Measurements from ENCODE around the gene PDK2.
A peak's percentile ranks its signal among the peaks of the same experiment; 100 is the strongest.

The PDK2 gene

DNA sequence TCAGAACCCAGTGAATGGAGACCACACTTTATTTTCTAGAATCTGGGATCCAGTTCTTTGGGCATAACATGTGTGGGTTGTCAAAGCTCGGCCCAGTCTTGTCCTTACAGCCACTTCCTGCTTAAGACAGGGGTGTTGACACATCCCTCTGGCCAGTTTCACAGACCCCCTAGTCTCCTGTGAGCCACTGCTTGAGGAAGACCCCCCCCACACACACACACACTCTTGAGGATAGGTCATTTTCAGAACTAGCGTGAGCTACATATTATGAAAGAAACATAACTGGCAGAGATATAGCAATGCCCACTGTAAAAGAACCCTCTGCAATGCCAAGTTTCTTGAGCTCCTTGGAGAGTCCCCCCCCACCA, 3.2 kb upstream of the PDK2 start:
- H4K20me1 ChIP-seq = peaks cover 0 to 8% (median 0%) of the 10 kb centered on the region in 11 experiments; a peak in 3 of 22 replicates
- H3K27ac ChIP-seq = no peak overlapping the region
- H3K9ac ChIP-seq = no peak overlapping the region; a peak in 1 of 22 replicates
- TF ChIP-seq Cebpa-rat (IDR thresholded peaks at IDR 0.05) = no peak
- H3K36me3 ChIP-seq = no peaks in the 10 kb centered on the region
- peaks cover 13 to 23% (median 19%) of the 10 kb centered on the region in 10 experiments for H3K4me1 ChIP-seq
- H3K27me3 ChIP-seq = no peaks in the 10 kb centered on the region
- no peaks in the 10 kb centered on the region for H3K9me3 ChIP-seq (replicated peaks in 1 of 11)
- H3K4me2 ChIP-seq = no peak overlapping the region
- no peak overlapping the region for H3K4me3 ChIP-seq

DNA sequence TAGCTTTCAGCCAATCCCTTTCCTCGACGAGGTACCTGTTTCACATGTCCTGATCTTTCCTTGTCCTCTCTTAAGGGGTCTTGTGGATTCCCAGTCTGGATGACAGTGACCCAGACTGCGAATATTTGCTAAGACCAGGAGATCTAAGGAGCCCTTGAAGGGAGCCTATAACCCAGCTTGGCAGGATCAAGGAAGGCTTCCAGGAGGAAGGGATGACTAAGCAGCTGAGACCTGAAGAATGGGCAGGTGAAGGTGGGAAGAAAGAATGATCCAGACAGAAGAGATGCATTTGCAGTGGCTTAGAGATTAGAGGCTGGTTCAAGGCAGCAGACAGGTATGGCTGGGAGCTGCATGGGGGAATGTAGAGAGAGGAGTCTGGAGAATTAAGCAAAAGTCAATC, 1.9 kb upstream of the PDK2 start:
- Histone ChIP-seq H3K4me1 (peaks cover 13 to 26% (median 21%) of the 10 kb centered on the region in 10 experiments), H3K9me3 (replicated peaks in 1 of 11) (no peaks in the 10 kb centered on the region), H3K9ac (no peak overlapping the region), H3K4me3 (no peak overlapping the region), H4K20me1 (peaks cover 0 to 8% (median 0%) of the 10 kb centered on the region in 11 experiments; a peak in 1 of 22 replicates), H3K27me3 (no peaks in the 10 kb centered on the region), H3K36me3 (peaks cover 0 to 11% (median 4%) of the 10 kb centered on the region in 11 experiments; a peak in 9 of 22 replicates), H3K27ac (no peak overlapping the region), H3K4me2 (no peak overlapping the region)
- no peak for TF ChIP-seq Cebpa-rat (IDR thresholded peaks at IDR 0.05)

DNA sequence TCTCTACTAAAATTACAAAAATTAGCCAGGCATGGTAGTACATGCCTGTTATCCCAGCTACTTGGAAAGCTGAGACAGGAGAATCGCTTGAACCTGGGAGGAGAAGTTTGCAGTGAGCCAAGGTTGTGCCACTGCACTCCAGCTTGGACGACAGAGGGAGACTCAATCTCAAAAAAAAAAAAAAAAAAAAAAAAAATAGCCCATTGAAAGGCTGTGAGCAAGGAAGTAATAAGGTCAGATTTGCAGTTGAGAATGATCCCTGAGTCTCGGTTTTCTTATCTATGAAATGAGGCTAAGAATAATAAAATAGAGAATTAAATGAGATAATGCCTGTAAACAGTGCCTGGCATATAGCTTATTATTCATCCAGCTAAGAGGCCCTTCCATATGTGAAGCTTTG, 1.3 kb upstream of the PDK2 start:
- TF ChIP-seq Cebpa-rat (IDR thresholded peaks at IDR 0.05) = no peak
- Histone ChIP-seq H3K4me2 (peak overlapping the region in 5 of 11 experiments; percentile 96 to 98 (median 97); a peak in 6 of 22 replicates), H3K9me3 (replicated peaks in 1 of 11) (no peaks in the 10 kb centered on the region), H3K9ac (no peak overlapping the region), H3K4me1 (peaks cover 13 to 26% (median 21%) of the 10 kb centered on the region in 10 experiments), H3K36me3 (peaks cover under 1 to 17% (median 10%) of the 10 kb centered on the region in 11 experiments; a peak in 12 of 22 replicates), H3K4me3 (no peak overlapping the region), H4K20me1 (peaks cover 0 to 8% (median 0%) of the 10 kb centered on the region in 11 experiments; a peak in 1 of 22 replicates), H3K27ac (no peak overlapping the region), H3K27me3 (no peaks in the 10 kb centered on the region)

DNA sequence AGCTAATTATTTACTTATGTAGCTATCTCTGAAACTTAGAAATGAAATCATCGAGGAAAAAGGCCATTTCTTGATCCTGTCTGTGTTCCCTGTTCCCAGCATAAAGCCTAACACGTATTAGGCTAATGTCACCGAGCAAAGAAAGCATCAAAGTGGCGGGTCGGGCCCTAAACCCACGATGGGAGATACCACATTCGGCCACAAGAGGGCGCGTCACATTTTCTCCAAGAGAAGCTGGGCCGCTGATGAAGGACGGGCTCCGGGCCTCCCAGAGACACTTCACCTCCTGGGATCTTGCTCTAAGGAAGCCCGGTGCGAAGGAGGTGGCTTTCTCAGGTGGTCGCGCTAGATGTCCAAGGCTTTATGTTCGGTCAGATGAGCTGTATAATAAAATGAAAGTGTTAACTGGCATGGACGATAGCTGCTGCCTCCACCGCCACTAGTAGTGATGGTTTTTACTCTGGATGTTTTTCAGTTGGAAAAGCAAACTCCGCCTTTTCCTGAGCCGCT, 853 bp upstream of the PDK2 start:
- H3K4me1 ChIP-seq = peaks cover 13 to 26% (median 21%) of the 10 kb centered on the region in 10 experiments
- H3K27ac ChIP-seq = peak overlapping the region in 8 of 11 experiments; percentile 14 to 85 (median 34); a peak in 8 of 22 replicates
- no peaks in the 10 kb centered on the region for H3K9me3 ChIP-seq (replicated peaks in 1 of 11)
- peak overlapping the region; percentile 72 to 92 (median 84) for H3K4me3 ChIP-seq
- peak overlapping the region; percentile 1 to 89 (median 84); a peak in 19 of 22 replicates for H3K9ac ChIP-seq
- peaks cover 0 to 8% (median 0%) of the 10 kb centered on the region in 11 experiments; a peak in 1 of 22 replicates for H4K20me1 ChIP-seq
- peak overlapping the region; percentile 89 to 100 (median 97) for H3K4me2 ChIP-seq
- no peaks in the 10 kb centered on the region for H3K27me3 ChIP-seq
- peaks cover 5 to 22% (median 14%) of the 10 kb centered on the region in 11 experiments; a peak in 14 of 22 replicates for H3K36me3 ChIP-seq
- TF ChIP-seq Cebpa-rat (IDR thresholded peaks at IDR 0.05) = no peak

DNA sequence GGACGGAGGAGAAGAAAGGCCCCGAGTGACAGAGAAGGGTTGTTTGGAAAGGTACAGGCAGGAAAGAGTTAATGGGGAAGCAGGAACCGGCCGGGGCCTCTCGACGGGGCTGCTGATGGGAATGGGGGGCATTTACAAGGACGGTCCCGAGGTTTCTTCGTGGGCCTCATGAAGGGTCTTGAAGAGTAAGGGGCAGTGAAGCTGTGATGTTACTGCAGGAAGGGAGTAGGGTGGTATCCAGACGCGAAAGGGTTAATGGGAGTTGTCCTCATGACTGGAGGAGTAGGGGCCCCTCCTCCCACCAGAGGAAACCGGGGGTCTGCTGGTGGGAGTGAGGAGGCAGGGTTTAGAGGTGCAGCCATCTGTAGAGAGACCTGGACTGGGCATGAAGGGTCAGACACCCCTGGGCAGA, 481 bp downstream of the PDK2 start:
- H3K4me2 ChIP-seq = peak overlapping the region; percentile 94 to 100 (median 98)
- H3K27ac ChIP-seq = peak overlapping the region; percentile 54 to 88 (median 79); a peak in 21 of 22 replicates
- peaks cover 5 to 34% (median 15%) of the 10 kb centered on the region in 11 experiments; a peak in 16 of 22 replicates for H3K36me3 ChIP-seq
- H3K4me3 ChIP-seq = peak overlapping the region; percentile 72 to 92 (median 84)
- no peaks in the 10 kb centered on the region for H3K27me3 ChIP-seq
- TF ChIP-seq Cebpa-rat (IDR thresholded peaks at IDR 0.05) = no peak
- no peaks in the 10 kb centered on the region for H3K9me3 ChIP-seq (replicated peaks in 1 of 11)
- H3K9ac ChIP-seq = peak overlapping the region; percentile 80 to 90 (median 86)
- H4K20me1 ChIP-seq = peaks cover 0 to 11% (median 0%) of the 10 kb centered on the region in 11 experiments; a peak in 5 of 22 replicates
- H3K4me1 ChIP-seq = peaks cover 13 to 26% (median 21%) of the 10 kb centered on the region in 10 experiments

DNA sequence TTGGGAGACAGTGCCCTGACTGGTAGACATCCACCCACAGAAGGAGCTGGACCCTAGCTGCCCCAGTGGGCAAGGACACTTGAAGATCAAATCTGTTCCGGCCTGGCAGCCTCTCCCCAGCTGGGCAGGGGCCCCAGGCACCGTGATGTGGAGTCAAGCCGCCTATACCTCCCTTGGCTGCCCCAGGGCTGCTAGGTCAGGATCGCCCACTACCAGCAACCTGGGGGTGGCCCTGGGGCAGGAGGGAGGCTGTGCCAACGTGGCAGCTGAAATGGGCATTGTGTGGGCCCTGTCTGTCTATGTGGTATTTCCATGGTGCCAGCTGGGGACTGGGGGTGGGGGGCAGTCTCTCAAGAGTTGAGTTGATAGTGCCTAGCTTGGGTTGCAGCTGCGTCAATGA, 941 bp downstream of the PDK2 start:
- Histone ChIP-seq H3K4me1 (peaks cover 13 to 26% (median 21%) of the 10 kb centered on the region in 10 experiments), H3K9ac (peak overlapping the region; percentile 80 to 90 (median 86)), H3K4me3 (peak overlapping the region; percentile 72 to 92 (median 84)), H3K9me3 (replicated peaks in 1 of 11) (no peaks in the 10 kb centered on the region), H3K27me3 (no peaks in the 10 kb centered on the region), H3K27ac (peak overlapping the region in 10 of 11 experiments; percentile 54 to 88 (median 81); a peak in 20 of 22 replicates), H4K20me1 (peaks cover 0 to 14% (median 0%) of the 10 kb centered on the region in 11 experiments; a peak in 6 of 22 replicates), H3K36me3 (peaks cover 5 to 38% (median 15%) of the 10 kb centered on the region in 11 experiments; a peak in 16 of 22 replicates), H3K4me2 (peak overlapping the region; percentile 94 to 100 (median 98))
- no peak for TF ChIP-seq Cebpa-rat (IDR thresholded peaks at IDR 0.05)

DNA sequence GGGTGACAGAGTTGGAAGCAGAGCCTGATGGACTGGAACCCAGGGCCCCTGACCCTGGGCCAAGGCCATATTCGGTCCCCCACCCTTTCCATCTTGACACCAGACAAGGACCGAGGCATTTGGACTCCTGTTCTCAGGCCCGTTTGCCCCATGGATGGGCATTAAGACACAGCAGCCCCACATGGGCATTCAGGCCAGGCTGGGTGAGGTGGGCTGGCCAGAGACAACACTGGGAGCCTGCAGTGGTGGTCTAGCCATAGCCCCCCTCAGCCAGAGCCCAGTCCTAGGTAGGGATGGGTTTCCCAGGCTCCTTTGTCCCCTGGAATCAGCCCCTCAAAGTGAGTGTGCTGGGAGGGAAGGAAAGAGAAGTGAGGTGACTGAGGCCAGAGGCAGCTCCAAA, 1.6 kb downstream of the PDK2 start:
- TF ChIP-seq Cebpa-rat (IDR thresholded peaks at IDR 0.05) = no peak
- H3K9me3 ChIP-seq (replicated peaks in 1 of 11) = no peaks in the 10 kb centered on the region
- H3K4me2 ChIP-seq = peak overlapping the region; percentile 94 to 100 (median 98); a peak in 20 of 22 replicates
- peaks cover 13 to 27% (median 22%) of the 10 kb centered on the region in 10 experiments for H3K4me1 ChIP-seq
- peaks cover 5 to 41% (median 15%) of the 10 kb centered on the region in 11 experiments; a peak in 16 of 22 replicates for H3K36me3 ChIP-seq
- no peaks in the 10 kb centered on the region for H3K27me3 ChIP-seq
- H3K9ac ChIP-seq = peak overlapping the region; percentile 3 to 90 (median 84); a peak in 10 of 22 replicates
- H4K20me1 ChIP-seq = peaks cover 0 to 20% (median 0%) of the 10 kb centered on the region in 11 experiments; a peak in 7 of 22 replicates
- peak overlapping the region in 2 of 10 experiments; percentile 90 to 92; a peak in 4 of 20 replicates for H3K4me3 ChIP-seq
- H3K27ac ChIP-seq = no peak overlapping the region

DNA sequence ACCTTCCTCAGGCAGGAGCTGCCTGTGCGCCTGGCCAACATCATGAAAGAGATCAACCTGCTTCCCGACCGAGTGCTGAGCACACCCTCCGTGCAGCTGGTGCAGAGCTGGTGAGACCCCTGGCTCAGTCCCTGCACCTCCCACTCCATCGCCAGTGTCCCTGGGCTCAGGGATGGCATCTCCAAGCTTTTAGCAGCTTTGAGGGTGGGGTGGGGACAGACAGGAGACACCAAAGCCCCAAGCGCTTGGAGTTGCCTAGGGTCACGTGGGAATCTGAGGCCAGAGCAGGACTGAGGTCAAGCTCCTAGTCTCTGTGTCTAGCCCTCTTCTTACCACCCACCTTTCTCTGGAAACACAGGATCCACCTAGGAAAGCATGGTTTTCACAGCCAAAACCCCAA, 2.3 kb downstream of the PDK2 start:
- Histone ChIP-seq H3K9me3 (replicated peaks in 1 of 11) (no peaks in the 10 kb centered on the region), H3K27ac (no peak overlapping the region), H3K27me3 (no peaks in the 10 kb centered on the region), H4K20me1 (peaks cover 0 to 27% (median 0%) of the 10 kb centered on the region in 11 experiments; a peak in 8 of 22 replicates), H3K9ac (peak overlapping the region in 3 of 11 experiments; percentile 3 to 26 (median 18); a peak in 1 of 22 replicates), H3K36me3 (peaks cover 5 to 41% (median 15%) of the 10 kb centered on the region in 11 experiments; a peak in 16 of 22 replicates), H3K4me3 (no peak overlapping the region), H3K4me2 (peak overlapping the region in 2 of 11 experiments; percentile 8 to 98; a peak in 1 of 22 replicates), H3K4me1 (peaks cover 20 to 34% (median 27%) of the 10 kb centered on the region in 10 experiments)
- TF ChIP-seq Cebpa-rat (IDR thresholded peaks at IDR 0.05) = no peak

DNA sequence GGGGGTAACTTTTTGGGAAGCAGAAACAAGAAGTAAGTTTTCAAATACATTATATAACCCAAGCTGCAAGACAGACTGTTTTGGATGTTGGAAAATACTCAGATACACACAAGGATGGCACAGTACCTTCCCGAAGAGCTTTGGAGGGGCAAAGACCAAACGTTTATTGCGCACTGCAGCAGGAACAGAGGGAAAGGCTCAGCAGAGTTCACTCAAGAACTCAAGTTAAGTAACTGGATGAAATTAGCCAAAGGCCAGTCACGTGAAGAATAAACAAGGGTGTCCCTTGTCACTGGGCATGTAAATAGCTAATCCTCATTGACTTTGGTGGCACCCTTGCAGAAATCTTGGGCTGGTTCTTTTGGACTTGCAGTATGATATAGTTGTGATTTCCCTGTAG, 2.8 kb downstream of the PDK2 start:
- Histone ChIP-seq H3K4me1 (peaks cover 20 to 38% (median 28%) of the 10 kb centered on the region in 10 experiments), H3K36me3 (peaks cover 5 to 41% (median 15%) of the 10 kb centered on the region in 11 experiments; a peak in 16 of 22 replicates), H3K9ac (0 out of 22 replicates have a peak overlapping the region, but pooled peaks of 1 of the 11 experiments have one; percentile 3), H3K27ac (no peak overlapping the region), H3K9me3 (replicated peaks in 1 of 11) (no peaks in the 10 kb centered on the region), H3K4me2 (no peak overlapping the region), H3K4me3 (no peak overlapping the region), H3K27me3 (no peaks in the 10 kb centered on the region), H4K20me1 (peaks cover 0 to 32% (median 0%) of the 10 kb centered on the region in 11 experiments; a peak in 9 of 22 replicates)
- TF ChIP-seq Cebpa-rat (IDR thresholded peaks at IDR 0.05) = no peak
